Stimulated activated memory B cell treated with anti-CD40 and anti-IgM and Interleukin-4, amounts not matched to agents 10 μg/mL and 1 μg/mL and 100 μg/mL, for 72 hours (primary cell): ENCODE data around the gene UBE3D.
A peak's percentile ranks its signal among the peaks of the same experiment; 100 is the strongest.
"Not testable (repeated sequence)": the region's sequence is repeated elsewhere in the genome, so short reads cannot be mapped to it uniquely, and the experiment has no call there.

Experiments used
- ATAC-seq: fragments of 150-1000 bp; cut with Tn5 transposase; 2 replicates; pipeline ENCODE4 v1.10.0; 2021
- H3K27ac Mint-ChIP-seq: one replicate; pipeline ENCODE4 v1.8.0; 2022; ENCODE audit warnings: mild to moderate bottlenecking, mixed read lengths
- H3K27me3 Mint-ChIP-seq: one replicate; pipeline ENCODE4 v1.8.0; 2022; ENCODE audit warnings: mixed read lengths
- H3K36me3 Mint-ChIP-seq: one replicate; pipeline ENCODE4 v1.8.0; 2022; ENCODE audit warnings: mixed read lengths
- H3K4me1 Mint-ChIP-seq: one replicate; pipeline ENCODE4 v1.8.0; 2022; ENCODE audit warnings: mixed read lengths
- H3K4me3 Mint-ChIP-seq: one replicate; pipeline ENCODE4 v1.8.0; 2022; ENCODE audit warnings: mild to moderate bottlenecking, moderate library complexity, mixed read lengths
- H3K9me3 Mint-ChIP-seq: one replicate; pipeline ENCODE4 v1.8.0; 2022; ENCODE audit warnings: mixed read lengths

UBE3D gene

DNA sequence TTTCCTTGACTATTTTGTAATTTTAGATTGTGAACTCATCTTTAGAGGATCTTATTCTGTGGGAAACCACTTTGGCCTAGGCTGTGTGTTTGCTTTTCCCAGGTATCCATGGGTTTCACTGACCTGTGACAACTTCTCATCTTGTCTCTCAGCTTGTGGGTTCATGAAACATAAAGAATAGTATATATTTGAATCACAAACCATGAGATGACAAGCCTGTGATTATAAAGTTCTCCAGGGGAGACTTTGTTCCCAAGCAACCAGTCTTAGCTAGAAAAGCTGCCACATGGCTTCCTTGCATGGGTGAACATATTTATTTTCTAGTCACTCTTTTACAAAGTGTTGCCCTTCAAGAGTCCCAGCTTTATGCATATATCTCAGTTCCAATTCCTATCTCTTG lies 201.9 kb downstream of the UBE3D start:
- no peak overlapping the region for H3K27ac Mint-ChIP-seq
- no peaks in the 10 kb centered on the region for H3K4me1 Mint-ChIP-seq
- H3K4me3 Mint-ChIP-seq: no peak overlapping the region
- peaks cover 3% of the 10 kb centered on the region for H3K9me3 Mint-ChIP-seq
- ATAC-seq: no peak
- H3K27me3 Mint-ChIP-seq: no peaks in the 10 kb centered on the region
- no peaks in the 10 kb centered on the region for H3K36me3 Mint-ChIP-seq

- Mint-ChIP-seq H3K4me1 (no peaks in the 10 kb centered on the region), H3K9me3 (peaks cover 3% of the 10 kb centered on the region), H3K27me3 (no peaks in the 10 kb centered on the region), H3K27ac (no peak overlapping the region), H3K4me3 (no peak overlapping the region), H3K36me3 (no peaks in the 10 kb centered on the region)
- ATAC-seq: no peak
Observed at GRCh38 chr6:82862543-82862942, 203.1 kb downstream of the UBE3D start.

GRCh38 chr6:82861121-82861520 lies 204.5 kb downstream of the UBE3D start:
- Mint-ChIP-seq H3K9me3 (peaks cover 3% of the 10 kb centered on the region), H3K27ac (no peak overlapping the region), H3K36me3 (no peaks in the 10 kb centered on the region), H3K27me3 (no peaks in the 10 kb centered on the region), H3K4me1 (no peaks in the 10 kb centered on the region), H3K4me3 (no peak overlapping the region)
- ATAC-seq: no peak

- not testable (repeated sequence) for H3K27me3 Mint-ChIP-seq, ATAC-seq
Observed at GRCh38 chr6:82856077-82856476, 209.6 kb downstream of the UBE3D start.

DNA sequence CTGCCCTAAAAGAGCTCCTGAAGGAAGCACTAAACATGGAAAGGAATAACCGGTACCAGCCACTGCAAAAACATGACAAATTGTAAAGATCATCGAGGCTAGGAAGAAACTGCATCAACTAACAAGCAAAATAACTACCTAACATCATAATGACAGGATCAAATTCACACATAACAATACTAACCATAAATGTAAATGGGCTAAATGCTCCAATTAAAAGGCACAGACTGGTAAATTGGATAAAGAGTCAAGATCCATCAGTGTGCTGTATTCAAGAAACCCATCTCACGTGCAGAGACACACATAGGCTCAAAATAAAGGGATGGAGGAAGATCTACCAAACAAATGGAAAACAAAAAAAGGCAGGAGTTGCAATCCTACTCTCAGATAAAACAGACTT lies 212.7 kb downstream of the UBE3D start:
- H3K36me3 Mint-ChIP-seq, H3K27me3 Mint-ChIP-seq, H3K4me1 Mint-ChIP-seq, H3K4me3 Mint-ChIP-seq, ATAC-seq, H3K27ac Mint-ChIP-seq: not testable (repeated sequence)
- peaks cover 11% of the 10 kb centered on the region for H3K9me3 Mint-ChIP-seq

More at GRCh38 chr6:82856077-82856476, 209.6 kb downstream of the UBE3D start:
- not testable (repeated sequence) for H3K4me1 Mint-ChIP-seq, H3K27ac Mint-ChIP-seq, H3K4me3 Mint-ChIP-seq, H3K9me3 Mint-ChIP-seq, H3K36me3 Mint-ChIP-seq

DNA sequence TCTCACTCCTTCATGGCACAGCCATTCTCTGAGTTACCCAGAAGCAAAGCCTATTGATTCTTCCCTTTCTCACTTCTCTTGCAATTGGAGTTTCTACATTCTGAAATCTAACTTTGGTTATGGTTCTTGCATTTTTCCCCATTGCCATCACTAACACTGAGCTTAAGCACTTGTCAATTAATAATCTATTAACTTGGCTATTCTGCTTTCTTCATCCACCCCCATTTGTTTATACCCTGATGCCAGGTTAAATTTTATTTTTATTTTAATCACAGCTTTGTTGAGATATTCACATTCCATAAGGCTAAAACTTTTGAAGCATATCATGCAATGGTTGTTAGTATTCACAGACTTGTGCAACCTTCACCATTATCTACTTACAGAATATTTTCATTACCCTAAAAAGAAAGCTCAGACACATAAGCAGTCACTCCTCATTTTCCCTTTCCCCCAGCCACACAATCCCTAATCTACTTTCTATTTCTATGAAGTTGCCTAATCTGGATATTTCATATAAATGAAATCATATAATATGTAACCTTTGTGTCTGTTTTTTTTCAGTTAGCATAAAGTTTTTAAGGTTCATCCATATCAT lies 222.3 kb downstream of the UBE3D start:
- Mint-ChIP-seq H3K36me3 (no peaks in the 10 kb centered on the region), H3K27me3 (peaks cover 7% of the 10 kb centered on the region), H3K27ac (no peak overlapping the region), H3K9me3 (no peaks in the 10 kb centered on the region), H3K4me3 (no peak overlapping the region), H3K4me1 (no peaks in the 10 kb centered on the region)
- peak; percentile 34 for ATAC-seq

DNA sequence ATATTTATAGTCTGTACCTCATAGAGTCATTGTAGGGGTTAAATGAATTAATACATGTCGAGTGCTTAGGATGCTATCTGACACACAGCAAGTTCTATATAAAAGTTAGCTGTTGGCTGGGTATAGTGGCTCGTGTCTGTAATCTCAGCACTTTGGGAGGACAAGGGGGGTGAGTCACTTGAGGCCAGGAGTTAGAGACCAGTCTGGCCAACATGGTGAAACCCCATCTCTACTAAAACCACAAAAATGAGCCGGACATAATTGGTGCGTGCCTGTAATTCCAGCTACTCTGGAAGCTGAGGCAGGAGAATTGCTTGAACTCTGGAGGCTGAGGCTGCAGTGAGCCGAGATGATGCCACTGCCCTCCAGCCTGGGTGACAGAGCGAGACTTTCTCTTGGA lies 222.9 kb downstream of the UBE3D start:
- Mint-ChIP-seq H3K36me3 (no peaks in the 10 kb centered on the region), H3K27me3 (peaks cover 7% of the 10 kb centered on the region)
- peak; percentile 8 for ATAC-seq

More for the DNA sequence above, 222.9 kb downstream of the UBE3D start:
- Mint-ChIP-seq H3K4me1 (no peaks in the 10 kb centered on the region), H3K27ac (no peak overlapping the region), H3K9me3 (no peaks in the 10 kb centered on the region), H3K4me3 (no peak overlapping the region)
